HG03060 (cell line): ENCODE data around the gene PGLYRP1.

Experiments used
- ATAC-seq: cut with Tn5 transposase; IDR thresholded peaks from one replicate; pipeline ENCODE4 v1.9.1; 2021; ENCODE audit warnings: low read depth, moderate number of reproducible peaks; ENCODE audit not compliant: unreplicated experiment

The PGLYRP1 gene, protein sequence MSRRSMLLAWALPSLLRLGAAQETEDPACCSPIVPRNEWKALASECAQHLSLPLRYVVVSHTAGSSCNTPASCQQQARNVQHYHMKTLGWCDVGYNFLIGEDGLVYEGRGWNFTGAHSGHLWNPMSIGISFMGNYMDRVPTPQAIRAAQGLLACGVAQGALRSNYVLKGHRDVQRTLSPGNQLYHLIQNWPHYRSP

DNA sequence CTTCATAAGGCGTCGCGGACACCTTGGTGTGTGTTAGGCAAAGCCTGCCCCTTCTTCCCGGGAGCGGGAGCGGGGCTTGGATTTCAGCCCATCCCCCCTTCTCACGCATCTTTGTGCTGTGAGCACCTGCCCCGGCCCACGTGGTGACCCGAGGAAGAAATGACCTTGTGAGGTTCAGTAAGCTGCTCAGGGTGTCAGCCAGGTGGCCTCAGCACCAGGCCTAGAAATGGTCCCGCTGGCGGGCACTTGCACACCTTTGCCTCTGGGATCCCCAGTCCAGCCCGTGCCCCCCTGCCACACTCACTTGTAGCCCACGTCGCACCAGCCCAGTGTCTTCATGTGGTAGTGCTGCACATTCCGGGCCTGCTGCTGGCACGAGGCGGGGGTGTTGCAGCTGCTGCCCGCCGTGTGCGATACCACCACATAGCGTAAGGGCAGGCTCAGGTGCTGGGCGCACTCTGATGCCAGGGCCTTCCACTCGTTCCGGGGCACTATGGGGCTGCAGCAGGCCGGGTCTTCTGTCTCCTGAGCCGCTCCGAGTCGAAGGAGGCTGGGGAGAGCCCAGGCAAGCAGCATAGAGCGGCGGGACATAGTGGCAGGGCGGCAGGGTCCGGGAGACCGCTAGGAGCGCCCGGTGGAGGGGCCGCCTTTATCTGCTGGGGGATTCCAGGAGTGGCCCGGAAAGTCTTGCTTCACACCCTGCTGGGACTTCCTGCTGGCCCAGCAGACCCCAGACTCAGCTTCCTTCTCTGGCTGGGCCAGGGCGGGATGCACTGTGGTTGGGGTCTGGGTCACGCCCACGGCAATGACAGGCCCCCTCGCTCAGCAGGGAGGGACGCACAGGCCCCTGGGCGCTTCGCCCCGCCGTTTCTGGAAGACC is at the start of gene PGLYRP1:
TSS of gene PGLYRP1 (minus strand) at position 623 of the 880 bp plus-strand sequence. CDS start at position 591, 32 bp downstream.
- no peak for ATAC-seq

DNA sequence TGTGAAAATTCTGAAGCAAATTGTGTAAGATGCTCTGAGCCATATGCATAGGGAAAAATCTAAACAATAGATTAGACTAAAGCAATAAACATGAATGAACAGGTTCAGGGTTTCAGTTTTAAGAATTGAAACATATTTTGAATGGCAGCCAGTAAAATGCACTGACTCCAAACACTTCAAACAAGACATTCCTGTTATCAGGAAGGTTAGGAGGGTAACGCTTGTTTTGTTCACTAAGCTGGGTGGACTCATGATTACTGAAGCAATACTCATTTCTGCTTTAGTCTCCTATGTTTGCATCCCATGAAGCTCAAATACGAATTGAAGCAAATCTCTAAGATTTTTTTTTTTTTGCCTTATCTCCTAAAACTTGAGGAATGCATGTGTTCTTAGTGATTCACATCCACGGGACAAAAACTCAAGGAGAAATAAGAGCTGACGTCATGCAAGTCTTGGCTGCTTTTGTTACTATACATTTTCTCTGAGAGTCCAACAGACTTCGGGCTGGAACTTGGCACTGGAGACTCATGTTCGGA is 47.0 kb upstream of the PGLYRP1 start:
- ATAC-seq: no peak

DNA sequence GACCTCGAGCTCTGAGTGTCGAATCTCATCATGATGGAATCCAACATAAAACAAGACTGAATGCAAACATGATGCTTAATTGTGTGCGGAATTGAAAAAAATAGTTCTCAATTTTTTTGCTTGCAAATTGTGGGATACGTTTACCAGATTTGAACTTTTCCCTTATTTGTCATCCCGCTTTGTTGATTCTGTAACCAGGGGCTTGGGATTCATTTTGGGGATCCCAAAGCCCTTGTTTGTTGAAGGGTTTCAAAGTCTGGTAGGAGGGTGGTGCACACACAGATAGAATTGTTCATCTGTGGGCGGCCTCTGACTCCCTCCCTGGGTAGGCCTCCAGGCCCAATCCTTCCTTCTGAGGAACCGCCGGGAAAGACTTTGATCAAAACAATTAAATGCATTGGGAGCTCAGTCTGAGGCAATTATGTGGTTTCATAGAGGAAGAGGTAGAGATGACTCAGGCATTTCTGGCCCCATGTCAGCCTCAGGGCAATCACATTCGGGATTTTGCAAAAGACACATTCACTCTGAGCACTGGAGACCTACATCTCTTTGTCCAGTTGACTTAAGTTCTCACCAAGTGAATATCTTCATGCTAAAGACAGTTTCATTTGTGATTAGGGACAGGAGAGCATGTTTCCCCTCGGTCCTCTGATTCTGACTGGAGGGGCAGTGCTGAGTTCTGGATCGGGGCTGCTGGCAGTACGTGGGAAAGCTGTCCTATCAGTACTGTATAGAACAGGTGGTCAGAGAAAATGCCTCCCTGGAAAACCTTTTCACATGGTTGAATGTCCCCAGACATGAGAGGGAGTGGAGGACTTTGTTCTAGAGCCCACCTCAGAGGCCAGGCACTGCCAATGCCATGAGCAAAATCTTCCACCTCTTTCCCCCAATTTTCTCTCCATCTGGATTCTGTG is 45.7 kb upstream of the PGLYRP1 start:
- ATAC-seq: no peak

DNA sequence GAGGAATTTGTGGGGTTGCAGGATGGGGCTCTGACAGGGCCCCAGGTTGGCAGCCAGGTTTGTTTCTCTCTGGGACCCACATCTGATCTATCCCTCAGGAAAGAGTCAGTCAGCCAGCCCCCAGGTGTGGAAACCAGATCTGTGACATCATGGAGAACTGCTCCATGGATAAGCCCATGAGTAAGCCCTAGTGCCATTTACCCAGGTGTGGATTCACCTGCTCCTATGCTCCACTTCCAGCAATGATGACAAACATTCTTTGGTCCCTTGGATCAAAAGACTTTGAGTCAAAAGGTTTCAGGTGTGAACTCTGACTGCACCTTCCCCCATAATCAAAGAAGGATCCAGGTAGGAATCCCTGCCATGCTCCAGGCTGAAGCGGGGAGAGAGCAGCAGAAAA is 44.8 kb upstream of the PGLYRP1 start:
- no peak for ATAC-seq

DNA sequence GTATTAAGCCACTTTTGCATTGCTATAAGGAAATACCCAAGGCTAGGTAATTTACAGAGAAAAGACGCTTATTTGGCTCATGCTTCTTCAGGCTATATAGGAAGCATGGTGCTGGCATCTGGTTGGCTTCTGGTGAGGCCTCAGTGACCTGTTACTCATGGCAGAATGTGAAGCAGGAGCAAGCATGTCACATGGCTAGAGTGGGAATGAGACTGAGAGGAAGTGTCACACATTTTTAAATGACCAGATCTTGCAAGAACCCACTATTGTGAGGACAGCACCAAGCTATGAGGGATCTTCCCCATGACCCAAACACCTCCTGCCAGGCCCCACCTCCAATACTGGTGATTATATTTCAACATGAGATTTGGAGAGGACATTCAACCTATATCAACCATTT is 43.6 kb upstream of the PGLYRP1 start:
- no peak for ATAC-seq

DNA sequence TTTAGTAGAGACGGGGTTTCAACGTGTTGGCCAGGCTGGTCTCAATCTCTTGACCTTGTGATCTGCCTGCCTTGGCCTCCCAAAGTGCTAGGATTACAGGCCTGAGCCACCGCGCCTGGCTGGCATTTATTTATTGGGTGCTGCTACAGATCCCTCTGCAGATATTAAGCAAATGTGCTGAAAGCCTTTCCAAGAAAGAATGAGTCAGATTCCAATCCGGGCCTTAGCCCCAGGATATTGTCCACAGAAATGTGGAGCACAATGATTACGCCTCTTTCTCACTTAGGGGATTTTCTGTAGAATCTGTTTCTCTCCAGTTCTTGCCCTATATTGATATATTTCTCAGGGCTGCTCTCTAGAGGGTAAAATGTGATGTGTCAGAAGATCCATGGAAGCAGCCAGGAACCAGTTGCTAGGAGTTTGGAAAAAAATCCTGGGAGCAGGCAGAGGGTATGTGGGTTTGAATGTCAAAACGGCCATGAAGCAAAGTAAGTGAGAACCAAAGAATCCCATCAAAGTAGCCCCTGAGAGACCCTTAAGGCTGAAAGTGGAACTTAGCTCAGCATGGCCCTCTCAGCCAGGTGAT is 42.7 kb upstream of the PGLYRP1 start:
- ATAC-seq: no peak

DNA sequence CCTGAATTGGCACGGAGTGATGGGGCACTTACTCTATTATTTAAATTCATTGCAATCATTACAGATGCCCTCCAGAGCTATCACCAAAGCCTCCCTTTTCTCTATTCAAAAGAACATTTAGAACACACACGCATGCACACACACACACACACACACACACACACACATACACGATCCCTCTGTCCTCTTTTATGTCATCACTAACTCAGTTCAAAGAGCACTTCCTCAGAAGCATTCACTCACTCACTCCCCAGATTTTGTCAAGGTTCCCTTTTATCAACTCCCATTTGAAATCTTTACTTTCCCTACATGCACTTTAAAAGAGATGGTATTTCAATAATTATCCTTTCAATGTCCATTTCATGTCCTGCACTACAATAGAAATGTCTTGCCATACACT is 40.3 kb upstream of the PGLYRP1 start:
- ATAC-seq: no peak

DNA sequence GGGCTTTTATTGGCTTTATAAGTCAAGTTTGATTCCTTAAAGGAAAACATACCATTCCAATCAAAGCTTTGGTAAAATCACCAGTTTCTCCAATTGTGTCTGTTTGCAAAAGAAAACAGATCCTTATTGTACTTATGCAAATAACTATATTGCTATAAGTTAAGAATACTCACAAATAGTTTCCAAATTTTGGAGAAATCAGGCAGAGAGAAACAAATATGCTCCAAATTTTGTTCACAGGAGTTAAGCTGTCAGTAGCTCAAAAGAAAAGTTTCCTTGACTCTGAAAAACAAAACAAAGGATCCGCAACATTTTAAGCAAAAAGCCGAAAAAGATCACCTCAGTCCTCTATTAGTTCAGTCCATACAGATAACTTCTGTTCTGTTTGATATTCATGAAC is 37.2 kb upstream of the PGLYRP1 start:
- ATAC-seq: no peak

DNA sequence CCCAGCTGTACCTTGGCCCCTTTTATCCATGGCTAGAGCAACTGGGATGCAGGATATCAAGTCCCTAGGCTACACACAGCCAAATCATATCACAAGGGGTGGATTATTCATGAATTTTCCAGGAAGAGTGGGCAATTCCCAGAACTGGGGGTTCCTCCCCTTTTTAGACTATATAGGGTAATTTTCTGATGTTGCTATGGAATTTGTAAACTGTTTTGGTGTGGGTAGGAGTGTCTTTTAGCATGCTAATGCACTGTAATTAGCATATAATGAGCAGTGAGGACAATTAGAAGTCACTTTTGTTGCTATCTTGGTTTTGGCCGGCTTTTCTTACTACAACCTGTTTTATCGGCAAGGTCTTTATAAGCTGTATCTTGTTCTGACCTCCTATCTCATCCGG is 35.9 kb upstream of the PGLYRP1 start:
- ATAC-seq: no peak

DNA sequence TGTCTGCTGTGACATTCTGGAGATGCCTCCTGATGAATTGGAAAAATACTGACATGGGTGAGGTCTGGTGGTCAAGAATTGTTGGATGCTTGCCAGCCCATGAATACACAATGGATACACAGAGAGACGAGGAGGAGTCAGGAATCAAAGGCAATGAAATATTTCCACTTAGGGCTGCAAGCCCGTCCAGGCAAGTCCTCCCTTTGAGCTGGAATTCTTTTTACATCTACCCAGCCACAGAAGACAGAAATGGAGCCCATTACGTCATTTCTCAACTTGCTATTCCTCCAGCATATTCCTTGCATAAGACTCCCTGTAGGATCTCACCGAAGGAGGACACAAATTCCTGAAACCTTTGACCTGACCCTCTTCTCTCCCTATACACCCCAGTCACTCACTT is 33.7 kb upstream of the PGLYRP1 start:
- no peak for ATAC-seq

DNA sequence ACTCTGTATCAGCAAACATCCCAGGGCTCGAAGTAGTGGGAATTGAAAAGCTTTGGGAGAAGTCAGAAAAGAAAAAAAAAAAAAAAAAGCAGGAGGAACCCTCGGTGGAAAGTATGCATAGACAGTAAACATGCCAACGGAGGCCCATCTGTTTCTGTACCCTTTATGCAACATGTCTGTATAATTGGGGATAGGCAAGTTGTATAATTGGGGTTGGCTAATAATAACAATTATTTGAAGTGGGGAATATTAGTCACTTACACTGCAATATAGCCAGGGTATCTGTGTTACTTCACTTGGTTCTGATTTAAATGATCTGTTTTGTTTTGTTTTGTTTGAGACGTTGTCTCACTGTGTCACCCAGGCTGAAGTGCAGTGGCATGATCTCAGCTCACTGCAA is 30.0 kb upstream of the PGLYRP1 start:
- no peak for ATAC-seq

DNA sequence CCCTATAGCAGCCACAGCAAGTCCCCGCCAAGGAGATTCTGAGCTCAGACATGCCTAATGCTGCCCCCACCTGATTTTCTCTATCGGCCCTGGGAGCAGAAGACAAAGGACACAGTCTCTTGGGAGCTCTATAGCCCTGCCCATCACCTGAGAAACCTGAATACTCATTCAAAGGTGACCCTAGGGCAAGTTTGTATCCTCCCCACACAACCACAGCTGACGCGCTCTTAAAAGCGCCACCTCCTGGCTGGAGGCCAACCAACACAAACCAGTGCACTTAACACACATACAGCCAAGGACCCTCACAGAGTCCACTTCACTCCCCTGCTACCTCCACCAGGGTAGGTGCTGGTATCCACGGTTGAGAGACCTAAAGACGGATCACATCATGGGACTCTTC is 26.7 kb upstream of the PGLYRP1 start:
- ATAC-seq: no peak

DNA sequence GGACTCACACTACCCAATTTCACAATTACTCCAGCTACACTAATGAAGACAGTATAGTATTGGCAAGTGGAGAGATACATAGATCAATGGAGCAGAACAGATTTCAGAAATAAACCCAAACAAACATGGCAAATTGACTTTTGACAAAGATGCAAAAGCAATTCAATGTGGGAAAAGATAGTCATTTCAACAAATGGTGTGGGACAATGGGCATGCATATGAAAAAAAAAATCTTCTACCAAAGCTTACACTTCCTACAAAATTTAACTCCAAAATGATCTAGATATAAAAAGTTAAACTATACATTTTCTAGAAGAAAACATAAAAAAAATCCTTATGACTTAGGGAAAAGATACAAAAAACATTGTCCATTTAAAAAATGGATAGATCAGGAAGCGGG is 20.7 kb upstream of the PGLYRP1 start:
- no peak for ATAC-seq

DNA sequence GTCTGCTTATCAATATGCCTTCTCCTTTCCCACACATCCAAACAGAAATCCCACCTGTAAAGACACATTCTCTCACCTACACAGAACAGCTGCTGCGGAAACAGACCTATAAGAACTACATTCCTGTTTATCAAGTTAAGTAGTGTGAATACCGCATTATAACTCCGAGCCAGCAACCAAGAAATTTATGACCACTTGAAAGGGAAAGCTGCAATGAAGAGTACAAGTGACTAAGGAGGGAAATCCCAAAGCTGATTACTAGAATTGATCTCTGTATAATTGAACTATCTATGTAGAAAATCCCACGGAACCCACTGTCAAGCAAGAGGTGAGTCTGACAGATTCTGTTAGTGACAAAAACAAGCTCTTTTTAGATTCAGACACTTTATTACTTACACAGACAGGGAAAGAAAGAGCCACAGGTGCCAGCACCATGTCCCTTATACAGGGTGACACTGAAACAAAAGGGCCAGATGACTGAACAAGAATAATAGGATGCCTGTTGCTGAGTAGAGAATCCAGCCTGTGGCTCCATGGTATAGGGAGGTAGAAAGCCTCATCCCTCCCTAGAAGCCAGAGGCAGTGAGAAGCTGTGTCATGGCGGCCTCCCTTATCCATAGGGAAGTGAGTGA is 19.5 kb upstream of the PGLYRP1 start:
- ATAC-seq: no peak

DNA sequence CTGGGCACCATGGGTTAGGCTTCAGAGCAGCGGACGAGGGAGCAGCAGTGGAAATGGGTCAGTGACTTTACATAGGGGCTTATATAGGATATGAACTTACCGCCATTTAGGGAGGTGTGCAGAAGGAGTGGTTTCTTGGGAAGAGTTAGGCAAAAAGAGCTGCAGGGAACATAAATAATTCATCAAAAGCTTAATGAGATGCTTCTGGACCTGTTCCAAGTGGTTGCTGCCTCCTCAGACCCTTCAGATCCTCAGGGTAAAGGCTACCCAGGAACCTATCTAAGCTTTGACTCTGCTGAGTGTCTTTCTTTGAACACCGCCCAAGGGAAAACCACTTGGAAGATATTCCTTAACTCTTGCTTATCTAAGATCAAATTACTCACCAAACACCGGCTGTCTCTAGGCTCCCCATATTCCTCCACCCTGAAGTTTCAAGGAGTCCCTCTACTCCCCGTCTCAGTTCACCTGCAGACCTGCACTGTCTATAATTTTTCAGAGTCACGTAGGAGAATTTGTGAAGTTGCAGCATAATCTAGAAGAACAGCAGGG is 18.2 kb upstream of the PGLYRP1 start, which contains the start of gene IGFL4:
TSS of gene IGFL4 (minus strand) at position 51 of the 549 bp plus-strand sequence. CDS start at position 11, 40 bp downstream.
- ATAC-seq: no peak

DNA sequence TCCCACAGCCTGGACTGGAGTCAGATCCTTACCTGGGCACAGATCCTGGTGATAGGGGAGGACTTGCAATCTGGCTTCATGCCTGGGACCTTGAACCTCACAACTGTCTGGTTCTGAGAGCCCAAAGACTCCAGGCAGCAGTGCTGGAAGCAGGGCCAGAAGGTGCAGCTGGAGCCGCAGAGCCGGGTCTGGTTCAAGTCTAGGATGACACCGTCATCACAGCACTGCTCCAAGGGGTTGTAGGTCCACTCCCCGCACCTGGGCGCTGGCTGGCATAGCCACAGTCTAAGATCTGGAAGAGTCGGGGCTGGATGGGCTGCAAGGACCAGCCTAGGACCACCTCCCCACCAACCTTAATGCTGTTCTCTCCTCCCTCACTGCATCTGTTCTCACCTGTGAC is 17.3 kb upstream of the PGLYRP1 start:
- no peak for ATAC-seq

DNA sequence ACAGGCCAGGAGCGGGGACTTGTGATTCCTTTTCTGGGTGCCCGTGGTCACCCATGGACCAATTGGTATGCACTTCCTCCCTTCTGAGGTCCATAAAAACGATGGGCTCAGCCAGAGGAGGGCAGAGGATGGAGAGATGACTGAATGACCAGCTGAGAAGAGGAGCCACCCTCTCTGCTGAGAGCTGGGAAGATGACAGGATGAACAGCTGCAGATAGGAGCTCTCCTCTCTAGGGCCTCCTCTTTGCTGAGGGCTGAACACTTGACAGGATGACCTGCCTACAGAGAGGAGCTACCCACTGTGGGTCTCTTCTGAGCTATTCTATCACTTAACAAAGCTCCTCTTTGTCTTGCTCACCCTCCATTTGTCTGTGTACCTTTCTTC is 13.9 kb upstream of the PGLYRP1 start:
- ATAC-seq: no peak

DNA sequence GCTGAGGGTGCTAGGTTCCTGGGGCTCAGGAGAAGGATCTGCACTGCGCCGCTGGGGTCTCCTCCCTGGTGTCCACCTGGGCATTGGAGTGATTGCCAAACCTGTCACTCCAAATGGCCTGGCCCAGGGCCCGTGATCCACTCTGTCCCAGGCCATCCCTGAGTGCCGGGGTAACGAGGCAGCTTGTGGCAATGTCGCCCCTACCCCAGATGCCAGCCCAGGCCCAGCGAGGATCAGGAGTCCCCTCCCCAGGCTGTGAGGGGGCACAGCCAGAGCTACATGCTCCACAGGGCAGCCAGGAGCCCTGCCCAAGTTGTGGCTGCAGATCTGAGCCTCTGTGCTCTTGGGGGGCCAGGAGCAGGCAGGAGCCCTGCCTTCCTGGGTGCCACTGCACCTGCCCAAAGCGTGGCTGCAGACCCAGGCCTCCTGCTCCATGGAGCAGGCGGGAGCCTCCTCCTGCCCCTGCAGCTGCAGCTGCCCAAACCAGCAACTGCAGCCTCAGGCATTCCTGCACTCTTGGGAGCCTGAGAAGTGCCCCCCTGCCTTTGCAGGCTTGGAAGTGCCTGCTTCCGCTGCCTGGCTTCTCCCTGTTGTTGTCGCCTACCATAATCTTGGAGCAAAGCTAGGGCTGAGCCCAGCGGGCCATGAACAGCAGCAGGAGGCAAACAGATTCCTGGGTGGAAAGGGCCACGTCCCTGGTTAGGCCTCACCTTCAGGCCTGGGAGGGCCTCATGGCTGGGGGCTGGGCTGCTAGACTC is 13.3 kb upstream of the PGLYRP1 start:
- no peak for ATAC-seq

DNA sequence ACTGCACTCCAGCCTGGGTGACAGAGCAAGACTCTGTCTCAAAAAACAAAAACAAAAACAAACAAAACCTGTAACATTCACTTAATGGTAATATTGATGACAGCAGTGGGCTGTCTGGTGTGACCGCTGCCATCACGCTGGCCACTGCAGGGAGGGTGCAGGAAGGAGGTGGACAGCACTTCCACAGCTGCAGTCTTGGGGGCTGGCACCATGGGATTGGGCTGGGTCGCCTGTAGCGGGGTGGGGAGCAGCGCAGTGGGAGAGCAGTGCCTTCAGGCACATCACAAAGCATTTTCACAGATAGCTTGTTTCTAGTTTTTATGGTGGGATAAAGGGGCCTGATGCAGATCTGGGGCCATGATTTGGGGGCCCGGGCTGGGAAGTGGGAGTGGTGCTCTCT is 12.7 kb upstream of the PGLYRP1 start:
- no peak for ATAC-seq
